ENCODE measurements around the gene SLC37A3. TPM values are rescaled to one million over a fixed set of nuclear protein-coding genes. Genes with fewer than 3 reads are reported as not detected.

Gene SLC37A3
- total RNA-seq, 5 donors from 2014 or later (not counting 1 experiment from before 2014, with no cell fraction given): 23.2 to 50.5 (median 38.1) TPM

GRCh38 chr7:140375892-140376730 is 22.2 kb downstream of the SLC37A3 start:
- Histone ChIP-seq H3K27me3 (replicated peaks in 1 of 2; ENCODE audit: control insufficient read depth in 2 of 2, extremely low read depth in 1 of 2, insufficient read depth in 2 of 2, low read length in 1 of 2) (no peaks in the 10 kb centered on the region), H3K4me1 (ENCODE audit: control insufficient read depth in 1 of 2, extremely low read depth in 1 of 2, insufficient read depth in 2 of 2, low read length in 2 of 2) (peaks cover 14 to 23% of the 10 kb centered on the region in 2 experiments), H3K36me3 (ENCODE audit: control insufficient read depth in 2 of 2, extremely low read depth in 1 of 2, insufficient read depth in 1 of 2, low read length in 1 of 2) (peaks cover 12 to 17% of the 10 kb centered on the region in 2 donors), H3K27ac (ENCODE audit: low read length) (peak overlapping the region; percentile 76), H3K9me3 (no peaks in the 10 kb centered on the region), H3K4me3 (ENCODE audit: control insufficient read depth in 1 of 2, extremely low read depth in 1 of 2, low read length in 1 of 2) (peak overlapping the region; percentile 27 to 59)
- CTCF ChIA-PET: interaction anchor here (0.5 to 0.9 kb wide), 3 partner anchors 9 to 1144 kb away, joined by 3 to 4 read pairs (median 3); no protein-coding TSS in a partner anchor
- 31% methylated on average over 2 of the region's 8 CpGs for WGBS (ENCODE audit: insufficient coverage)
- peak overlapping the region; percentile 92 to 96 for H3K27ac Mint-ChIP-seq
- H3K27me3 Mint-ChIP-seq: no peaks in the 10 kb centered on the region
- H3K4me3 Mint-ChIP-seq: peak overlapping the region; percentile 74 to 86 (median 78)
- peaks cover 19% of the 10 kb centered on the region for H3K36me3 Mint-ChIP-seq
- DNase-seq: peak in 13 of 35 experiments; percentile 5 to 53 (median 17)
- H3K4me1 Mint-ChIP-seq: peaks cover 15 to 30% (median 25%) of the 10 kb centered on the region in 3 donors
- peak; percentile 87 to 91 (median 89) for ATAC-seq (replicated peaks in 1 of 4)
- H3K9me3 Mint-ChIP-seq: no peaks in the 10 kb centered on the region
- POLR2A ChIA-PET: interaction anchor here in 1 of 2 donors (1.0 kb wide), 1 partner anchor 17 kb away, joined by 6 read pairs; no protein-coding TSS in a partner anchor

DNA sequence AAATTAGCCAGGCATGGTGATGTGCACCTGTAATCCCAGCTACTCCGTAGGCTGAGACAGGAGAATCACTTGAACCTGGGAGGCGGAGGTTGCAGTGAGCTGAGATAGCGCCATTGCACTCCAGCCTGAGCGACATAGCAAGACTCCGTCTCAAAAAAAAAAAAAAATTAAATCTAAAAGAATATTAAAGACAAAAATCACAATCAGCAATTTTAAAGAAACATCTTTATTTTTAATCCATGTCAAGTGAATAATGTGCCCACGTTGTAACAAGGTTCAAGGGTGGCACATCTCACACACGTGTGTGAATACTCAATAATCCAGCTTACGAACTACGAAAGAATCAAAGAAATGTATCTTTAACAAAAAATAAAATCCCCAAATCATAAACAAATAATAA is 23.0 kb downstream of the SLC37A3 start:
- WGBS (ENCODE audit: insufficient coverage): 90% methylated on average over 3 of the region's 9 CpGs
- peak overlapping the region in 2 of 3 donors; percentile 78 to 86 for H3K4me3 Mint-ChIP-seq
- H3K27ac Mint-ChIP-seq: peak overlapping the region; percentile 92 to 96
- Histone ChIP-seq H3K27me3 (replicated peaks in 1 of 2; ENCODE audit: control insufficient read depth in 2 of 2, extremely low read depth in 1 of 2, insufficient read depth in 2 of 2, low read length in 1 of 2) (no peaks in the 10 kb centered on the region), H3K27ac (ENCODE audit: low read length) (peak overlapping the region; percentile 76), H3K4me3 (ENCODE audit: control insufficient read depth in 1 of 2, extremely low read depth in 1 of 2, low read length in 1 of 2) (peak overlapping the region; percentile 27 to 59), H3K4me1 (ENCODE audit: control insufficient read depth in 1 of 2, extremely low read depth in 1 of 2, insufficient read depth in 2 of 2, low read length in 2 of 2) (peaks cover 14 to 23% of the 10 kb centered on the region in 2 experiments), H3K9me3 (no peaks in the 10 kb centered on the region), H3K36me3 (ENCODE audit: control insufficient read depth in 2 of 2, extremely low read depth in 1 of 2, insufficient read depth in 1 of 2, low read length in 1 of 2) (peaks cover 11 to 12% of the 10 kb centered on the region in 2 donors)
- ChIA-PET POLR2A (interaction anchor here (0.6 to 0.7 kb wide), 2 partner anchors 62 to 114 kb away, joined by 3 to 4 read pairs; no protein-coding TSS in a partner anchor), CTCF (interaction anchor here in 1 of 2 donors (0.9 kb wide), 1 partner anchor 305 kb away, joined by 4 read pairs; no protein-coding TSS in a partner anchor)
- DNase-seq: no peak
- no peaks in the 10 kb centered on the region for H3K27me3 Mint-ChIP-seq
- H3K4me1 Mint-ChIP-seq: peaks cover 15 to 30% (median 29%) of the 10 kb centered on the region in 3 donors
- ATAC-seq (replicated peaks in 1 of 4): no peak
- H3K36me3 Mint-ChIP-seq: peaks cover 19% of the 10 kb centered on the region
- no peaks in the 10 kb centered on the region for H3K9me3 Mint-ChIP-seq

- H3K27ac Mint-ChIP-seq: no peak overlapping the region
- Histone ChIP-seq H3K4me1 (ENCODE audit: control insufficient read depth in 1 of 2, extremely low read depth in 1 of 2, insufficient read depth in 2 of 2, low read length in 2 of 2) (peaks cover 0 to 2% of the 10 kb centered on the region in 2 experiments), H3K27ac (ENCODE audit: low read length) (no peak overlapping the region), H3K36me3 (ENCODE audit: control insufficient read depth in 2 of 2, extremely low read depth in 1 of 2, insufficient read depth in 1 of 2, low read length in 1 of 2) (peaks cover 0 to 14% of the 10 kb centered on the region in 2 donors), H3K4me3 (ENCODE audit: control insufficient read depth in 1 of 2, extremely low read depth in 1 of 2, low read length in 1 of 2) (no peak overlapping the region), H3K27me3 (replicated peaks in 1 of 2; ENCODE audit: control insufficient read depth in 2 of 2, extremely low read depth in 1 of 2, insufficient read depth in 2 of 2, low read length in 1 of 2) (no peaks in the 10 kb centered on the region), H3K9me3 (no peaks in the 10 kb centered on the region)
- H3K4me1 Mint-ChIP-seq: peaks cover 0 to 6% (median 5%) of the 10 kb centered on the region in 3 donors
- no peaks in the 10 kb centered on the region for H3K27me3 Mint-ChIP-seq
- no peak overlapping the region for H3K4me3 Mint-ChIP-seq
- peaks cover 26% of the 10 kb centered on the region for H3K36me3 Mint-ChIP-seq
- CTCF ChIA-PET: no interaction called here
- WGBS (ENCODE audit: insufficient coverage): no CpG with 5 or more reads among the region's 4 CpGs
- POLR2A ChIA-PET: no interaction called here
- ATAC-seq (replicated peaks in 1 of 4) (no peak), DNase-seq (no peak)
- no peaks in the 10 kb centered on the region for H3K9me3 Mint-ChIP-seq
Observed at GRCh38 chr7:140369294-140369693, 29.0 kb downstream of the SLC37A3 start.

GRCh38 chr7:140367528-140367927 is 30.8 kb downstream of the SLC37A3 start:
- Histone ChIP-seq H3K9me3 (no peaks in the 10 kb centered on the region), H3K27me3 (replicated peaks in 1 of 2; ENCODE audit: control insufficient read depth in 2 of 2, extremely low read depth in 1 of 2, insufficient read depth in 2 of 2, low read length in 1 of 2) (no peaks in the 10 kb centered on the region), H3K4me3 (ENCODE audit: control insufficient read depth in 1 of 2, extremely low read depth in 1 of 2, low read length in 1 of 2) (no peak overlapping the region), H3K27ac (ENCODE audit: low read length) (no peak overlapping the region), H3K36me3 (ENCODE audit: control insufficient read depth in 2 of 2, extremely low read depth in 1 of 2, insufficient read depth in 1 of 2, low read length in 1 of 2) (peaks cover 0 to 18% of the 10 kb centered on the region in 2 donors), H3K4me1 (ENCODE audit: control insufficient read depth in 1 of 2, extremely low read depth in 1 of 2, insufficient read depth in 2 of 2, low read length in 2 of 2) (no peaks in the 10 kb centered on the region)
- H3K27me3 Mint-ChIP-seq: no peaks in the 10 kb centered on the region
- no peak for ATAC-seq (replicated peaks in 1 of 4)
- H3K4me3 Mint-ChIP-seq: no peak overlapping the region
- POLR2A ChIA-PET: interaction anchor here in 1 of 2 donors (0.7 kb wide), 1 partner anchor 127 kb away, joined by 5 read pairs; no protein-coding TSS in a partner anchor
- peaks cover 34% of the 10 kb centered on the region for H3K36me3 Mint-ChIP-seq
- CTCF ChIA-PET: no interaction called here
- no peak overlapping the region for H3K27ac Mint-ChIP-seq
- no CpG with 5 or more reads among the region's 9 CpGs for WGBS (ENCODE audit: insufficient coverage)
- peaks cover 0 to 5% (median 3%) of the 10 kb centered on the region in 3 donors for H3K4me1 Mint-ChIP-seq
- no peaks in the 10 kb centered on the region for H3K9me3 Mint-ChIP-seq
- no peak for DNase-seq

DNA sequence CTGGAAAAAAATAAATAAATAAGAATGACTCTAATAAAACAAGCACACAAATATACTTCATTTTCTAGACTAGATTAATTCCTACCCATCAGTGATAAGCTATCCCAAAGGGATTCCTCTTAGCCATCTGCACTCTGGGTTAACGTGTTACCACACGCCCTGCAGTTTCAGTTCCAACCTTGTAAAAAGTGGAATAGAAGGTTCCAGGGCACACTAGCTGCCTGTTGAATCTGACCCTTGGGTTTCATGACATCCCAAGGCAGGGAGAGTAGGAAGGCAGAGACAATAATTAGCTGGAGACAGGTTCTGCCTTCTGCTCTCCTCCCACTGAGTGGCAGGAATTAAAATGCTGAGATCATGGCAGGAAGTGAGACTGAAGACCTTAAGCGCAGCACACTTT is 33.5 kb downstream of the SLC37A3 start:
- POLR2A ChIA-PET: no interaction called here
- ATAC-seq (replicated peaks in 1 of 4) (no peak), DNase-seq (no peak)
- no peak overlapping the region for H3K27ac Mint-ChIP-seq
- peaks cover 0 to 3% of the 10 kb centered on the region in 2 experiments for H3K4me1 ChIP-seq (ENCODE audit: control insufficient read depth in 1 of 2, extremely low read depth in 1 of 2, insufficient read depth in 2 of 2, low read length in 2 of 2)
- WGBS (ENCODE audit: insufficient coverage): no CpG with 5 or more reads among the region's 3 CpGs
- H3K9me3 Mint-ChIP-seq: no peaks in the 10 kb centered on the region
- H3K9me3 ChIP-seq: no peaks in the 10 kb centered on the region
- H3K4me3 Mint-ChIP-seq: no peak overlapping the region
- peaks cover 0 to 18% of the 10 kb centered on the region in 2 donors for H3K36me3 ChIP-seq (ENCODE audit: control insufficient read depth in 2 of 2, extremely low read depth in 1 of 2, insufficient read depth in 1 of 2, low read length in 1 of 2)
- H3K27me3 ChIP-seq (replicated peaks in 1 of 2; ENCODE audit: control insufficient read depth in 2 of 2, extremely low read depth in 1 of 2, insufficient read depth in 2 of 2, low read length in 1 of 2): no peaks in the 10 kb centered on the region
- no peak overlapping the region for H3K27ac ChIP-seq (ENCODE audit: low read length)
- H3K36me3 Mint-ChIP-seq: peaks cover 33% of the 10 kb centered on the region
- H3K4me1 Mint-ChIP-seq: peaks cover 5 to 7% (median 6%) of the 10 kb centered on the region in 3 donors
- no peaks in the 10 kb centered on the region for H3K27me3 Mint-ChIP-seq
- CTCF ChIA-PET: no interaction called here
- no peak overlapping the region for H3K4me3 ChIP-seq (ENCODE audit: control insufficient read depth in 1 of 2, extremely low read depth in 1 of 2, low read length in 1 of 2)

GRCh38 chr7:140360697-140361229 is 37.6 kb downstream of the SLC37A3 start:
- ChIA-PET POLR2A (interaction anchor here in 1 of 2 donors (0.6 to 0.7 kb wide), 2 partner anchors 9 to 35 kb away, joined by 3 to 5 read pairs; no protein-coding TSS in a partner anchor), CTCF (interaction anchor here in 1 of 2 donors (0.7 kb wide), 2 partner anchors 578 to 1878 kb away, joined by 4 to 5 read pairs; no protein-coding TSS in a partner anchor)
- Histone ChIP-seq H3K4me1 (ENCODE audit: control insufficient read depth in 1 of 2, extremely low read depth in 1 of 2, insufficient read depth in 2 of 2, low read length in 2 of 2) (peaks cover 0 to 18% of the 10 kb centered on the region in 2 experiments), H3K4me3 (ENCODE audit: control insufficient read depth in 1 of 2, extremely low read depth in 1 of 2, low read length in 1 of 2) (no peak overlapping the region), H3K27me3 (replicated peaks in 1 of 2; ENCODE audit: control insufficient read depth in 2 of 2, extremely low read depth in 1 of 2, insufficient read depth in 2 of 2, low read length in 1 of 2) (no peaks in the 10 kb centered on the region), H3K36me3 (ENCODE audit: control insufficient read depth in 2 of 2, extremely low read depth in 1 of 2, insufficient read depth in 1 of 2, low read length in 1 of 2) (peaks cover 3 to 10% of the 10 kb centered on the region in 2 donors), H3K27ac (ENCODE audit: low read length) (no peak overlapping the region), H3K9me3 (no peaks in the 10 kb centered on the region)
- ATAC-seq (replicated peaks in 1 of 4): no peak
- Mint-ChIP-seq H3K36me3 (peaks cover 20% of the 10 kb centered on the region), H3K4me1 (peaks cover 19 to 25% (median 22%) of the 10 kb centered on the region in 3 donors), H3K9me3 (no peaks in the 10 kb centered on the region), H3K27ac (peak overlapping the region; percentile 39 to 81), H3K27me3 (no peaks in the 10 kb centered on the region), H3K4me3 (no peak overlapping the region)
- WGBS (ENCODE audit: insufficient coverage): 60% methylated on average over 4 of the region's 6 CpGs
- no peak for DNase-seq

Measured in T-cell (primary cell).